GM23338 (cell line): Measurements from ENCODE around the gene KNOP1. TPM values are rescaled to one million over a fixed set of nuclear protein-coding genes. Genes with fewer than 3 reads are reported as not detected.

Experiments
- EZH2 ChIP-seq: fragments of 200-600 bp; sonication (generic); IDR thresholded peaks from one replicate; pipeline ENCODE4 v1.8.0; 2017; ENCODE audit warnings: antibody characterized with exemption, mild to moderate bottlenecking, low read depth; ENCODE audit not compliant: unreplicated experiment
- EZH2phosphoT487 ChIP-seq: fragments of 200-600 bp; sonication (generic); IDR thresholded peaks from one replicate; pipeline ENCODE4 v1.8.1; 2018; ENCODE audit warnings: antibody characterized with exemption; ENCODE audit not compliant: unreplicated experiment
- STAT1 ChIP-seq: IDR thresholded peaks from one replicate; pipeline ENCODE4 v1.6.1; 2016; ENCODE audit warnings: antibody characterized with exemption; ENCODE audit not compliant: unreplicated experiment
- ZNF331 ChIP-seq: fragments of 250-450 bp; sonication (Bioruptor Pico); IDR thresholded peaks from 2 replicates; pipeline ENCODE4 v1.5.0; 2020; ENCODE audit warnings: low read depth, mild to moderate bottlenecking, moderate library complexity
- polyA plus RNA-seq: library from polyadenylated mRNA; unstranded; fragments of >200 nt; fragmentation: Nextera tagmentation; extraction: Ambion mirVana; gene quantifications from 2 replicates; pipeline ENCODE4 v1.2.1, GENCODE V29; 2016
- total RNA-seq: library from RNA; depleted of rRNA; stranded (reverse); fragments of >200 nt; shearing (Covaris generic); gene quantifications from 2 replicates; pipeline ENCODE4 v1.2.3, GENCODE V29; 2014
- TF ChIP-seq, protein P1 (sequence below): IDR thresholded peaks from one replicate; pipeline ENCODE4 v1.6.1; 2018; ENCODE audit warnings: antibody characterized with exemption; ENCODE audit not compliant: unreplicated experiment
- TF ChIP-seq, protein P2 (sequence below): fragments of 250-450 bp; sonication (Bioruptor Pico); IDR thresholded peaks from 2 replicates; pipeline ENCODE4 v1.5.0; 2020; ENCODE audit warnings: mild to moderate bottlenecking, moderate library complexity

KNOP1 gene
- total and polyA plus RNA-seq, 2 experiments from 2014 or later: 57.7 to 190 TPM

DNA sequence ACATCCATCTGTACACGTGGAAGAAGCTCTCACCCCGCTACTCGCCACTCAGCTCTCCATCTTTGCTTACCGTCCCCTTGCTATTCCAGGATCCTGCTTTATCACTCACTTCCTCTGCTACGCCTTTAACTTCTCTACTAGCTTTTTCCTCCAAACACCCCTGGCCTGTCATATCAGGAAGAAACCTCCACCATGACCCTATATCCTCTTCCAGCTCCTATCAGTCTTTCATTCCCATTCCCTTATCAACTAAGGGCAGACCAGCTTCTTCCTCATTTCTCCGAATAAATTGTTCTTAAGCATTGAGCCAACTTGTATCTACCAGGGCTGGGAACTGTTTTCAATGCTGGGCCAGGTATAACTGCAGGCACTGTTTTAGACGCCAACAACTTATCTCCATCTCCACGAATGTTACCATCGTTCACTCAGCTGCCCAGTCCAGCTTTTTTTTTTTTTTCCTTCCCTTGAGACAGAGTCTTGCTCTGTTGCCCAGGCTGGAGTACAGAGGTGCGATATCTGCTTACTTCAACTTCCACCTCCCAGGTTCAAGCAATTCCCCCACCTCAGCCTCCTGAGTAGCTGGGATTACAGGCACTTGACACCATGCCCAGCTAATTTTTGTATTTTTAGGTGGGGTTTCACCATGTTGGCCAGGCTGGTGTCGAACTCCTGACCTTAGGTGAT, 4.4 kb upstream of the KNOP1 start (continued):
- TF ChIP-seq, protein P1, sequence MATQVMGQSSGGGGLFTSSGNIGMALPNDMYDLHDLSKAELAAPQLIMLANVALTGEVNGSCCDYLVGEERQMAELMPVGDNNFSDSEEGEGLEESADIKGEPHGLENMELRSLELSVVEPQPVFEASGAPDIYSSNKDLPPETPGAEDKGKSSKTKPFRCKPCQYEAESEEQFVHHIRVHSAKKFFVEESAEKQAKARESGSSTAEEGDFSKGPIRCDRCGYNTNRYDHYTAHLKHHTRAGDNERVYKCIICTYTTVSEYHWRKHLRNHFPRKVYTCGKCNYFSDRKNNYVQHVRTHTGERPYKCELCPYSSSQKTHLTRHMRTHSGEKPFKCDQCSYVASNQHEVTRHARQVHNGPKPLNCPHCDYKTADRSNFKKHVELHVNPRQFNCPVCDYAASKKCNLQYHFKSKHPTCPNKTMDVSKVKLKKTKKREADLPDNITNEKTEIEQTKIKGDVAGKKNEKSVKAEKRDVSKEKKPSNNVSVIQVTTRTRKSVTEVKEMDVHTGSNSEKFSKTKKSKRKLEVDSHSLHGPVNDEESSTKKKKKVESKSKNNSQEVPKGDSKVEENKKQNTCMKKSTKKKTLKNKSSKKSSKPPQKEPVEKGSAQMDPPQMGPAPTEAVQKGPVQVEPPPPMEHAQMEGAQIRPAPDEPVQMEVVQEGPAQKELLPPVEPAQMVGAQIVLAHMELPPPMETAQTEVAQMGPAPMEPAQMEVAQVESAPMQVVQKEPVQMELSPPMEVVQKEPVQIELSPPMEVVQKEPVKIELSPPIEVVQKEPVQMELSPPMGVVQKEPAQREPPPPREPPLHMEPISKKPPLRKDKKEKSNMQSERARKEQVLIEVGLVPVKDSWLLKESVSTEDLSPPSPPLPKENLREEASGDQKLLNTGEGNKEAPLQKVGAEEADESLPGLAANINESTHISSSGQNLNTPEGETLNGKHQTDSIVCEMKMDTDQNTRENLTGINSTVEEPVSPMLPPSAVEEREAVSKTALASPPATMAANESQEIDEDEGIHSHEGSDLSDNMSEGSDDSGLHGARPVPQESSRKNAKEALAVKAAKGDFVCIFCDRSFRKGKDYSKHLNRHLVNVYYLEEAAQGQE: no peak
- TF ChIP-seq EZH2: no peak
- no peak for TF ChIP-seq STAT1
- no peak for TF ChIP-seq ZNF331
- TF ChIP-seq EZH2phosphoT487: no peak
- TF ChIP-seq, protein P2, sequence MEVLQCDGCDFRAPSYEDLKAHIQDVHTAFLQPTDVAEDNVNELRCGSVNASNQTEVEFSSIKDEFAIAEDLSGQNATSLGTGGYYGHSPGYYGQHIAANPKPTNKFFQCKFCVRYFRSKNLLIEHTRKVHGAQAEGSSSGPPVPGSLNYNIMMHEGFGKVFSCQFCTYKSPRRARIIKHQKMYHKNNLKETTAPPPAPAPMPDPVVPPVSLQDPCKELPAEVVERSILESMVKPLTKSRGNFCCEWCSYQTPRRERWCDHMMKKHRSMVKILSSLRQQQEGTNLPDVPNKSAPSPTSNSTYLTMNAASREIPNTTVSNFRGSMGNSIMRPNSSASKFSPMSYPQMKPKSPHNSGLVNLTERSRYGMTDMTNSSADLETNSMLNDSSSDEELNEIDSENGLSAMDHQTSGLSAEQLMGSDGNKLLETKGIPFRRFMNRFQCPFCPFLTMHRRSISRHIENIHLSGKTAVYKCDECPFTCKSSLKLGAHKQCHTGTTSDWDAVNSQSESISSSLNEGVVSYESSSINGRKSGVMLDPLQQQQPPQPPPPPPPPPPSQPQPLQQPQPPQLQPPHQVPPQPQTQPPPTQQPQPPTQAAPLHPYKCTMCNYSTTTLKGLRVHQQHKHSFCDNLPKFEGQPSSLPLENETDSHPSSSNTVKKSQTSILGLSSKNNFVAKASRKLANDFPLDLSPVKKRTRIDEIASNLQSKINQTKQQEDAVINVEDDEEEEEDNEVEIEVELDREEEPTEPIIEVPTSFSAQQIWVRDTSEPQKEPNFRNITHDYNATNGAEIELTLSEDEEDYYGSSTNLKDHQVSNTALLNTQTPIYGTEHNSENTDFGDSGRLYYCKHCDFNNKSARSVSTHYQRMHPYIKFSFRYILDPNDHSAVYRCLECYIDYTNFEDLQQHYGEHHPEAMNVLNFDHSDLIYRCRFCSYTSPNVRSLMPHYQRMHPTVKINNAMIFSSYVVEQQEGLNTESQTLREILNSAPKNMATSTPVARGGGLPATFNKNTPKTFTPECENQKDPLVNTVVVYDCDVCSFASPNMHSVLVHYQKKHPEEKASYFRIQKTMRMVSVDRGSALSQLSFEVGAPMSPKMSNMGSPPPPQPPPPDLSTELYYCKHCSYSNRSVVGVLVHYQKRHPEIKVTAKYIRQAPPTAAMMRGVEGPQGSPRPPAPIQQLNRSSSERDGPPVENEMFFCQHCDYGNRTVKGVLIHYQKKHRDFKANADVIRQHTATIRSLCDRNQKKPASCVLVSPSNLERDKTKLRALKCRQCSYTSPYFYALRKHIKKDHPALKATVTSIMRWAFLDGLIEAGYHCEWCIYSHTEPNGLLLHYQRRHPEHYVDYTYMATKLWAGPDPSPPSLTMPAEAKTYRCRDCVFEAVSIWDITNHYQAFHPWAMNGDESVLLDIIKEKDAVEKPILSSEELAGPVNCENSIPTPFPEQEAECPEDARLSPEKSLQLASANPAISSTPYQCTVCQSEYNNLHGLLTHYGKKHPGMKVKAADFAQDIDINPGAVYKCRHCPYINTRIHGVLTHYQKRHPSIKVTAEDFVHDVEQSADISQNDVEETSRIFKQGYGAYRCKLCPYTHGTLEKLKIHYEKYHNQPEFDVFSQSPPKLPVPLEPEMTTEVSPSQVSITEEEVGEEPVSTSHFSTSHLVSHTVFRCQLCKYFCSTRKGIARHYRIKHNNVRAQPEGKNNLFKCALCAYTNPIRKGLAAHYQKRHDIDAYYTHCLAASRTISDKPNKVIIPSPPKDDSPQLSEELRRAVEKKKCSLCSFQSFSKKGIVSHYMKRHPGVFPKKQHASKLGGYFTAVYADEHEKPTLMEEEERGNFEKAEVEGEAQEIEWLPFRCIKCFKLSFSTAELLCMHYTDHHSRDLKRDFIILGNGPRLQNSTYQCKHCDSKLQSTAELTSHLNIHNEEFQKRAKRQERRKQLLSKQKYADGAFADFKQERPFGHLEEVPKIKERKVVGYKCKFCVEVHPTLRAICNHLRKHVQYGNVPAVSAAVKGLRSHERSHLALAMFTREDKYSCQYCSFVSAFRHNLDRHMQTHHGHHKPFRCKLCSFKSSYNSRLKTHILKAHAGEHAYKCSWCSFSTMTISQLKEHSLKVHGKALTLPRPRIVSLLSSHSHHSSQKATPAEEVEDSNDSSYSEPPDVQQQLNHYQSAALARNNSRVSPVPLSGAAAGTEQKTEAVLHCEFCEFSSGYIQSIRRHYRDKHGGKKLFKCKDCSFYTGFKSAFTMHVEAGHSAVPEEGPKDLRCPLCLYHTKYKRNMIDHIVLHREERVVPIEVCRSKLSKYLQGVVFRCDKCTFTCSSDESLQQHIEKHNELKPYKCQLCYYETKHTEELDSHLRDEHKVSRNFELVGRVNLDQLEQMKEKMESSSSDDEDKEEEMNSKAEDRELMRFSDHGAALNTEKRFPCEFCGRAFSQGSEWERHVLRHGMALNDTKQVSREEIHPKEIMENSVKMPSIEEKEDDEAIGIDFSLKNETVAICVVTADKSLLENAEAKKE: no peak
